ENCODE data around the gene PPP1R15A.

- TF ChIP-seq ZBTB1 (tag by site-specific recombination; IDR thresholded peaks at IDR 0.05): no peak
- TF ChIP-seq ZBTB21 (tag by site-specific recombination; IDR thresholded peaks at IDR 0.05): no peak
- TF ChIP-seq CTCF (tag by site-specific recombination; IDR thresholded peaks at IDR 0.05): no peak
These were observed 2.3 kb downstream of the PPP1R15A start for GRCh38 chr19:48874303-48875135.

All from HEK293 (cell line).